Activated gamma-delta T cell treated with anti-CD3 and anti-CD28 coated beads, Interleukin-2, amount 50 U/mL, for 16 hours (primary cell): ENCODE measurements around the gene HBD.
"Not testable (repeated sequence)": the region's sequence is repeated elsewhere in the genome, so short reads cannot be mapped to it uniquely, and the experiment has no call there.

Experiments
- DNase-seq: peaks from one replicate; pipeline ENCODE4 v3.0.0-alpha.2; 2020; ENCODE audit warnings: low read depth

Gene HBD

DNA sequence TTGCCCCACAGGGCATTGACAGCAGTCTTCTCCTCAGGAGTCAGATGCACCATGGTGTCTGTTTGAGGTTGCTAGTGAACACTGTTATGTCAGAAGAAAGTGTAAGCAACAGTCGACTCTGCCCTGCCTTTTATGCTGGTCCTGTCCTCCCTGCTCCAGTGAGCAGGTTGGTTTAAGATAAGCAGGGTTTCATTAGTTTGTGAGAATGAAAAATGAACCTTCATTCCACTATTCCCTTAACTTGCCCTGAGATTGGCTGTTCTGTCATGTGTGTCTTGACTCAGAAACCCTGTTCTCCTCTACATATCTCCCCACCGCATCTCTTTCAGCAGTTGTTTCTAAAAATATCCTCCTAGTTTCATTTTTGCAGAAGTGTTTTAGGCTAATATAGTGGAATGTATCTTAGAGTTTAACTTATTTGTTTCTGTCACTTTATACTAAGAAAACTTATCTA, at the start of gene HBD:
HBD (minus strand) TSS at position 103 of the 454 bp plus-strand sequence; CDS start at position 53, 50 bp downstream.
- DNase-seq, result no peak

- no peak for DNase-seq
Measured at GRCh38 chr11:5283882-5284281, 49.6 kb upstream of the HBD start.

- DNase-seq, result no peak
Measured at GRCh38 chr11:5283086-5283485, 48.8 kb upstream of the HBD start.

DNA sequence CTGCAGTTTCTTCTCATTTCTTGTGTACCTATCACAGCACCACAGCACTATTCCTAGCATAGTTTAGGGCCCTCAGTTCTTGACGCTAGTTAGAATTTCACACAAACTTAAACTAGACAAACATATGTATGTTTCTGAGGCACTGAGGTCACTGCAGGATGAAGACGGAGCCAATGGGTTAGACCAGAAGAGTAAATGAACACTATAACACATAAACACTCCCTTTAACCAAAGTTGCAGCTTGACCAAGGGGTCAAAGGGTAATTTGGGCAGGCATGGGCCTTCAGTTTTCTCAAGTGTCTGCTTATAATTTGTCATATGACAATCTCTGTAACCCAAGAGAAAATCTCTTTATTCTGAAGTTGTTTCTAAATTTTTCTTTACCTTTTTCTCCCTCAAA, 48.3 kb upstream of the HBD start:
- no peak for DNase-seq

DNA sequence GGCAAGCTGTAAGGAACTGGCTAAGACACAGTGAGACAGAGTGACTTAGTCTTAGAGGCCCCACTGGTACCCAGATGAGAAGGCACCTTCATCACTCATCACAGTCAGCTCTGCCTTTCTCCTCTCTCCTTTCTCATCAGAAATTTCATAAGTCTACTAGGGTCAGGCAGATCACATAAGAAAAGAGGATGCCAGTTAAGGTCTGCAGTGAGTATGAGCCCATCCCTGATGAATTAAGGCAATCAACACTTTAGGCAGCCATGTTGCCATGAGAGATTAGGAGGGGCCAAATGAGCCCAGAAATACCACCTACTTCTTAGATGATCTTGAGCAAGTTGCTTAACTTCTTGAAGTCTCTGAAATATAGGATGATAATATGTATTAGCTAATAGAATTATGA, 47.3 kb upstream of the HBD start:
- DNase-seq, result no peak

GRCh38 chr11:5280582-5281102, 46.4 kb upstream of the HBD start:
- DNase-seq, result no peak

GRCh38 chr11:5279471-5280090, 45.3 kb upstream of the HBD start:
- DNase-seq, result no peak

DNA sequence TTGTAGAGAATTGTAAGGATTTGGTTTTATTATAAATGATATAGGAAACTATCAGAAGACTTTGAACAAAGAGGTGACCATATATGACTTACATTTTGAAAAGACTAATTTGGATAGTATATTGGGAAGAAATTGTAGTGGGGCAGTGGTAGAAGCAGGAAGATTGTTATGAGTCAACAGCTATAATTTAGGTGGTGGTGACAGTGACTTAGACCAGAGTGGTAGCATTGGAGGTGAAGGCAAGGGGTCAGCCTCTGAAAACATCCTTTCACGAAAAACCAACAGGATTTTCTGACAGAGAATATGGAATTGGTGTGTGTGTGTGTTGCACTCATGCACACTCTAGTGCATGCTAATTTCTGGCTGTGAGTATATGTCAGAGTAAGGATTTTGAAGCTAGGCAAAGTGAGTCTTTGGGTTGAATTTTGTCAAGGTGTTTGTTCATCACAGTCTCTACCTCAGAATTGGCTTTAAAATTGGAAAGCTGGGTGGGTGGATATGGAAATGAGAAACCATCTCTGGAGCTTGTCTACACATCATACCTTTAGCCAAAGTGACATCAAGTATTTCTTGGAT, 43.6 kb upstream of the HBD start:
- no peak for DNase-seq

- no peak for DNase-seq
Measured at GRCh38 chr11:5276697-5277096, 42.4 kb upstream of the HBD start.

- no peak for DNase-seq
Measured at GRCh38 chr11:5275369-5276110, 41.3 kb upstream of the HBD start.

DNA sequence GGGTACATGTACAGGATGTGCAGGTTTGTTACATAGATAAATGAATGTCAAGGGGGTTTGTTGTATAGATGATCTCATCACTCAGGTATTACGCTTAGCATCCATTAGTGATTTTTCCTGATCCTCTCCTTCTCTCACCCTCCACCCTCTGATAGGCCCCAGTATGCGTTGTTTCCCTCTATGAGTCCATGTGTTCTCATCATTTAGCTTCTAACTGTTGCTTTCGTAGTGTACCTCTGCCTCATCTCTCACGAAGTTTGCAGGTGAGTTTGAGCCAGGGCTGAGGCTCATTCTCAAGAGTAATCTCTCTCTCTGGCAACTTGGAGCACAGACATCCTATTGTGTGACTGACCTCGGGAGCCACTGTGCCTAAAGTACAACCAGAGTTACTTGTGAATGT, 40.1 kb upstream of the HBD start:
- DNase-seq, result no peak

- DNase-seq, result no peak
Measured at GRCh38 chr11:5272395-5273017, 38.2 kb upstream of the HBD start.

GRCh38 chr11:5269715-5270147, 35.4 kb upstream of the HBD start, which contains the start of gene HBE1:
TSS of gene HBE1 (minus strand) at chr11:5269945. CDS start at chr11:5269890, 55 bp downstream.
- DNase-seq, result no peak

GRCh38 chr11:5267033-5267563, 32.8 kb upstream of the HBD start:
- no peak for DNase-seq

GRCh38 chr11:5266609-5267008, 32.3 kb upstream of the HBD start:
- no peak for DNase-seq

DNA sequence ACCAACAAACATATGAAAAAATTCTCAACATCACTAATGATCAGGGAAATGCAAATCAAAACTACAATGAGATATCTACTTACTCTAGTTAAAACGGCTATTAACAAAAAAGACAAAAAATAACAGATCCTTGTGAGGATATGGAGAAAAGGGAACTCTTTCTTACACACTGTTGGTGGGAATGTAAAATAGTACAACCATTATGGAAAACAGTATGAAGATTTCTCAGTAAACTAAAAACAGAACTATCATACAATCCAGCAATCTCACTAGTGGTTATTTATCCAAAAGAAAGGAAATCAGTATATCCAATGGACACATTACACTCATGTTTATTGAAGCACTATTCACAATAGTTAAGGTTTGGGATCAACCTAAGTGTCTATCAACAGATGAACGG, 31.5 kb upstream of the HBD start:
- no peak for DNase-seq

DNA sequence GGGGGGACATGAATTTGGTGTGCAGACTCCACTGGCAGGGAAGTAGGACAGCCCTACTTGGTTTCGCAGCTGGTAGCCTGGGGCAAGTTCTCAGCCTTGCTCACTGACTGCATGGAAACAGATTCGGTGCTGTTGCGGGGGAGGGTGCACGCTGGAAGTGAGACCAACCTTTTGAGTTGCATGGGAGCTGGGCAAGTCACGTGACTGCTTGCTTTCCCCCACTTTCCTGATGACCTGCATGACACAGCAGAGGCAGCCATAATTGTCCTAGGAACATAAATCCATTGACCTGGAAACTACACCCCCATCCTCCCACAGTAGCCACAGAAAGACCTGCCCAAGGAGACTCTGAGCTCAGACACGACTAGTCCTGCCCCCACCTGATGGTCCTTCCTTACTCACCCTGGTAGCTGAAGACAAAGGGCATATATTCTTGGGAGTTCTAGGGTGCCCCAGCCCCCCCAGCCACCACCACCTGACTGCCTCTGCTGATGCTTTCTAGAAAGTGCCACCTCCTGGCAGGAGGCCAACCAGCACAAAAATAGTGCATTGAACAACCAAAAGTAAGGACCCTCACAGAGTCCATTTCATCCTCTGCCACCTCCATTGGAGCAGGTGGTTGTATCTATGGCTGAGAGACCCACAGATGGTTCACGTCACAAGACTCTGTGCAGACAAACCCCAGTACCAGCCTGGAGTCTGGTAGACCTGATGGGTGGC, 24.4 kb upstream of the HBD start:
- no peak for DNase-seq

- no peak for DNase-seq
Measured at GRCh38 chr11:5257296-5257695, 23.0 kb upstream of the HBD start.

- not testable (repeated sequence) for DNase-seq
Measured at GRCh38 chr11:5254646-5255413, 20.5 kb upstream of the HBD start, which contains the start of gene HBG2. TSS of gene HBG2 (minus strand) at chr11:5254781. CDS start at chr11:5254728, 53 bp downstream.

GRCh38 chr11:5254023-5254422, 19.7 kb upstream of the HBD start:
- not testable (repeated sequence) for DNase-seq

GRCh38 chr11:5253440-5253839, 19.2 kb upstream of the HBD start:
- DNase-seq, result not testable (repeated sequence)
